K562 (cell line): Measurements from ENCODE around the gene NXN. TPM values are rescaled to one million over a fixed set of nuclear protein-coding genes. Genes with fewer than 3 reads are reported as not detected.

ENCODE experiments used
- ATAC-seq: fragments of 200-7000 bp; cut with Tn5 transposase; 3 replicates; pipeline ENCODE4 v1.9.1; 2020; ENCODE audit warnings: moderate library complexity
- BruUV-seq: library from RNA; stranded (reverse); fragments of 400-500 nt; replicated peaks from 2 replicates; lab custom pipeline; 2021; lab: Mats Ljungman, UMichigan
- CTCF ChIA-PET: fragments of 300-600 bp; formaldehyde crosslinking; extraction: SDS; loops from one replicate; lab custom pipeline; 2021; ENCODE audit warnings: low intra/inter-chr PET ratio; lab: Yijun Ruan, JAX
- POLR2A ChIA-PET: fragments of 300-600, 350-650 bp; sonication (Branson Sonifier 250); formaldehyde crosslinking; extraction: SDS; loops from one replicate; lab custom pipeline; 2021; ENCODE audit warnings: antibody characterized with exemption, inconsistent platforms; lab: Yijun Ruan, JAX
- DNase-seq, 4 experiments: peaks; one replicate each; pipeline versions ENCODE4 v3.0.0 to v3.0.0-alpha.2; 2011 to 2018; ENCODE audit warnings: low spot score in 3 of 4, mixed read lengths in 3 of 4; ENCODE audit errors: extremely low read depth in 1 of 4
- FAIRE-seq: peaks from 2 replicates; lab custom pipeline; 2011; peaks lifted over from hg19 to GRCh38; lab: Jason Lieb, UNC
- H2AFZ ChIP-seq: 2 replicates; pipeline ENCODE4 v1.6.0; 2011; ENCODE audit warnings: low read depth, low read length, control low read depth, inconsistent platforms
- H3K27ac ChIP-seq: fragments of 200-600 bp; 3 replicates; pipeline ENCODE4 v1.8.0; 2011; ENCODE audit warnings: low read depth, mild to moderate bottlenecking, control low read depth, inconsistent platforms, low read length, moderate library complexity, mixed read lengths; ENCODE audit errors: extremely low read depth
- H3K27me3 ChIP-seq, 2 experiments: fragments of 300-600 bp in 1 of 2; 2 replicates in 1 of 2; 3 replicates in 1 of 2; pipeline versions ENCODE4 v1.6.0 to v1.8.0; 2011; ENCODE audit warnings: inconsistent platforms in 2 of 2, low read length in 2 of 2, mild to moderate bottlenecking in 1 of 2, mixed read lengths in 1 of 2, moderate library complexity in 1 of 2; ENCODE audit not compliant: control insufficient read depth in 2 of 2, insufficient read depth in 2 of 2
- H3K36me3 ChIP-seq: fragments of 300-600 bp; 3 replicates; pipeline ENCODE4 v1.8.0; 2011; ENCODE audit warnings: mild to moderate bottlenecking, low read length, inconsistent platforms; ENCODE audit not compliant: control insufficient read depth, insufficient read depth
- H3K4me1 ChIP-seq, 2 experiments: fragments of 200-600 bp in 1 of 2; replicated peaks in 1 of 2; 2 replicates in 1 of 2; 3 replicates in 1 of 2; pipeline versions ENCODE4 v1.5.1 to v1.8.0; 2011; ENCODE audit warnings: inconsistent platforms in 2 of 2, low read length in 2 of 2, mild to moderate bottlenecking in 1 of 2, mixed read lengths in 1 of 2, moderate library complexity in 1 of 2; ENCODE audit not compliant: control insufficient read depth in 2 of 2, insufficient read depth in 2 of 2
- H3K4me2 ChIP-seq: 2 replicates; pipeline ENCODE4 v1.6.1; 2011; ENCODE audit warnings: low read length, control low read depth, inconsistent platforms, mixed read lengths; ENCODE audit not compliant: insufficient read depth
- H3K4me3 ChIP-seq: fragments of 200-600 bp; sonication (generic), shearing (Covaris generic); 2 replicates; pipeline ENCODE4 v1.5.1; 2016; ENCODE audit warnings: control low read depth, inconsistent platforms
- H3K79me2 ChIP-seq: fragments of 200-600 bp; 3 replicates; pipeline ENCODE4 v1.8.0; 2011; ENCODE audit warnings: low read length, inconsistent platforms; ENCODE audit not compliant: control insufficient read depth, insufficient read depth
- H3K9ac ChIP-seq, 2 experiments: 2 replicates each; pipeline versions ENCODE4 v1.6.0 to v1.6.1; 2011; ENCODE audit warnings: low read depth in 2 of 2, low read length in 2 of 2, control low read depth in 1 of 2, inconsistent platforms in 1 of 2, mild to moderate bottlenecking in 1 of 2, mixed read lengths in 1 of 2; ENCODE audit not compliant: insufficient read depth in 1 of 2
- H3K9me1 ChIP-seq: one replicate; pipeline ENCODE4 v1.6.0; 2011; ENCODE audit warnings: inconsistent platforms, mild to moderate bottlenecking, low read length, moderate library complexity; ENCODE audit not compliant: control insufficient read depth, insufficient read depth
- H3K9me3 ChIP-seq: replicated peaks from 2 replicates; pipeline ENCODE4 v1.5.1; 2011; ENCODE audit warnings: low read depth, low read length, inconsistent platforms; ENCODE audit not compliant: control insufficient read depth, insufficient read depth
- H4K20me1 ChIP-seq: replicated peaks from 2 replicates; pipeline ENCODE4 v1.6.1; 2011; ENCODE audit warnings: low read length, inconsistent platforms, mixed read lengths; ENCODE audit not compliant: control insufficient read depth, insufficient read depth
- KDM1A ChIP-seq, 2 experiments: fragments of 450-650 bp; IDR thresholded peaks; 2 replicates each; pipeline ENCODE4 v1.6.1; 2016; ENCODE audit warnings: mild to moderate bottlenecking in 2 of 2
- RBFOX2 ChIP-seq: fragments of 200-400 bp; formaldehyde crosslinking; IDR thresholded peaks from 2 replicates; pipeline ENCODE4 v1.6.1; 2017; ENCODE audit warnings: low read depth, mild to moderate bottlenecking, low read length, moderate library complexity
- ZNF696 ChIP-seq: fragments of 250-450 bp; sonication (Bioruptor Pico); conservative IDR thresholded peaks from 2 replicates; pipeline ENCODE4 v1.4.0; 2020; ENCODE audit warnings: mild to moderate bottlenecking, moderate library complexity
- ZNF778 ChIP-seq: fragments of 450-650 bp; formaldehyde crosslinking; IDR thresholded peaks from 2 replicates; pipeline ENCODE4 v1.4.0; 2020; ENCODE audit warnings: mild to moderate bottlenecking, moderate library complexity
- WGBS: fragments of 100-300 bp; shearing (Covaris generic); methylation state at CpG from one replicate; pipeline ENCODE4 v1.1.6; 2016; ENCODE audit warnings: low coverage, mixed read lengths; ENCODE audit not compliant: insufficient coverage; ENCODE audit errors: missing lambda C conversion rate; 5-methylcytosine and 5-hydroxymethylcytosine counted together
- in situ Hi-C: fragments of 300-500 bp; cut with MboI; formaldehyde crosslinking; loops from 4 replicates; pipeline ENCODE4 v1.15.0; 2018; ENCODE audit warnings: inconsistent platforms, mixed read lengths
- intact Hi-C: fragments of 100-400 bp; cut with micrococcal nuclease; formaldehyde crosslinking; loops from 2 replicates; pipeline ENCODE4 v1.14.2; 2022
- polyA plus RNA-seq, 8 experiments: library from polyadenylated mRNA; depleted of rRNA in 4 of 8; stranded (reverse) in 5 of 8; unstranded in 3 of 8; fragments of >200 nt; fragmentation: Nextera tagmentation in 2 of 8; fragmentation: Illumina TruSeq in 1 of 8; extraction: Ambion mirVana in 2 of 8; extraction: Trizol in 1 of 8; gene quantifications; 2 replicates each; pipeline versions ENCODE4 v1.2.1 to v1.2.3, GENCODE V29; 2011 to 2014; ENCODE audit warnings: inconsistent platforms in 1 of 8, missing spikeins in 1 of 8
- total RNA-seq, 7 experiments: library from RNA; depleted of rRNA in 6 of 7; stranded (reverse); fragments of >200 nt in 6 of 7; fragmentation: Illumina TruSeq in 2 of 7; extraction: Trizol in 2 of 7; gene quantifications; 2 replicates each; pipeline versions ENCODE4 v1.2.1 to v1.2.3, GENCODE V29; 2011 to 2021; ENCODE audit warnings: low replicate concordance in 1 of 7
- TF ChIP-seq, protein P1 (sequence below), 2 experiments: fragments of 450-650 bp in 1 of 2; sonication (generic) in 1 of 2; formaldehyde crosslinking in 1 of 2; IDR thresholded peaks; 2 replicates each; pipeline versions ENCODE4 v1.7.1 to v1.9.0; 2016 to 2022; ENCODE audit warnings: inconsistent platforms in 1 of 2, mild to moderate bottlenecking in 1 of 2, missing genetic modification reagents in 1 of 2
- TF ChIP-seq, protein P2 (sequence below): sonication (generic); formaldehyde crosslinking; IDR thresholded peaks from 2 replicates; pipeline ENCODE4 v1.8.0; 2022; ENCODE audit warnings: missing genetic modification reagents, mild to moderate bottlenecking, borderline replicate concordance

NXN gene
- total and polyA plus RNA-seq, 9 of the 15 experiments (the other 6 are each of a cell fraction or from before 2014, with no cell fraction given): 0.08 to 0.39 (median 0.29) TPM; not detected in 5

DNA sequence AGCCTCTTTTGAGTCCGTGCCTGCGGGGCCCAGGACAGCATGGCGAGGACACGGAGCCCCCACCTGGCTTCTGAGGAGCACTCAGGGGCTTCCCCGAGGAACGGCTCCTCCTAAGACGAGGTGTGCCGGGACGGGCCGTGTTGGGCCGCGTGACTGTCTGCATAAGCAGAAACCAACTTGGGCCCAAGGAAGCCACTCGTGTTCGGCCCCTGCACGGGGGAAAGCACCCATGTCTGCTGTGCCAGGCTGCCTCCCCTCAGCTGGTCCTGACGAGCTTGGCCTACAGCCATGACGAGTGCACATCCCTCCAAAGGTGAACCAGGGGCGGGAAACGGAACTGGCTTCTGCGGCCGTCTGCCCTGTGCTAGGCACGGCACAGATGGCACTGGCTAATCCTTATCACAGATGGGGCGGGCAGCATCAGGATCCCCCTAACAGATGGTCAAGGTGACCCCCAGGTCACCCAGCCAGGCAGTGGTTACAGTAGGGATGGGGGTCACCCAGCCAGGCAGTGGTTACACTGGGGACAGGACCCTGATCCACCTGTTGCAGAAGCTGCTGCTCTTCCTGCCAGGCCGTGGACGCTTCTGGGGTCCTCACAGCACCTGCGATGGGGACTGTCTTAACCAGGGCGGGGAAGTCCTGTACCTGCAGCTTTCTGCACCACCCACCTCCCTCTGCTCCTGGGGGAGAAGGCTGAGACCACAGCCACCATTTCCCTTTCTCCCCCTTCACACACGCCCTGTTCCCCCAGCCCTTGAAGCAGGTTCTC is 171.9 kb downstream of the NXN start:
- no TSS peak for BruUV-seq

More for the DNA sequence above, 171.9 kb downstream of the NXN start:
- in situ Hi-C loops: no loop called here
- no peaks in the 10 kb centered on the region for H3K36me3 ChIP-seq
- H3K9ac ChIP-seq: no peak overlapping the region
- no peak overlapping the region for H2AFZ ChIP-seq
- intact Hi-C loops: loop anchor here (5.0 kb wide), 1 partner anchor 175 kb away; no protein-coding TSS in a partner anchor
- TF ChIP-seq, protein P1, sequence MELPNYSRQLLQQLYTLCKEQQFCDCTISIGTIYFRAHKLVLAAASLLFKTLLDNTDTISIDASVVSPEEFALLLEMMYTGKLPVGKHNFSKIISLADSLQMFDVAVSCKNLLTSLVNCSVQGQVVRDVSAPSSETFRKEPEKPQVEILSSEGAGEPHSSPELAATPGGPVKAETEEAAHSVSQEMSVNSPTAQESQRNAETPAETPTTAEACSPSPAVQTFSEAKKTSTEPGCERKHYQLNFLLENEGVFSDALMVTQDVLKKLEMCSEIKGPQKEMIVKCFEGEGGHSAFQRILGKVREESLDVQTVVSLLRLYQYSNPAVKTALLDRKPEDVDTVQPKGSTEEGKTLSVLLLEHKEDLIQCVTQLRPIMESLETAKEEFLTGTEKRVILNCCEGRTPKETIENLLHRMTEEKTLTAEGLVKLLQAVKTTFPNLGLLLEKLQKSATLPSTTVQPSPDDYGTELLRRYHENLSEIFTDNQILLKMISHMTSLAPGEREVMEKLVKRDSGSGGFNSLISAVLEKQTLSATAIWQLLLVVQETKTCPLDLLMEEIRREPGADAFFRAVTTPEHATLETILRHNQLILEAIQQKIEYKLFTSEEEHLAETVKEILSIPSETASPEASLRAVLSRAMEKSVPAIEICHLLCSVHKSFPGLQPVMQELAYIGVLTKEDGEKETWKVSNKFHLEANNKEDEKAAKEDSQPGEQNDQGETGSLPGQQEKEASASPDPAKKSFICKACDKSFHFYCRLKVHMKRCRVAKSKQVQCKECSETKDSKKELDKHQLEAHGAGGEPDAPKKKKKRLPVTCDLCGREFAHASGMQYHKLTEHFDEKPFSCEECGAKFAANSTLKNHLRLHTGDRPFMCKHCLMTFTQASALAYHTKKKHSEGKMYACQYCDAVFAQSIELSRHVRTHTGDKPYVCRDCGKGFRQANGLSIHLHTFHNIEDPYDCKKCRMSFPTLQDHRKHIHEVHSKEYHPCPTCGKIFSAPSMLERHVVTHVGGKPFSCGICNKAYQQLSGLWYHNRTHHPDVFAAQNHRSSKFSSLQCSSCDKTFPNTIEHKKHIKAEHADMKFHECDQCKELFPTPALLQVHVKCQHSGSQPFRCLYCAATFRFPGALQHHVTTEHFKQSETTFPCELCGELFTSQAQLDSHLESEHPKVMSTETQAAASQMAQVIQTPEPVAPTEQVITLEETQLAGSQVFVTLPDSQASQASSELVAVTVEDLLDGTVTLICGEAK (IDR thresholded peaks at IDR 0.05): no peak
- TF ChIP-seq, protein P1 (CRISPR knock-in tag; IDR thresholded peaks at IDR 0.05): no peak
- TF ChIP-seq, protein P2, sequence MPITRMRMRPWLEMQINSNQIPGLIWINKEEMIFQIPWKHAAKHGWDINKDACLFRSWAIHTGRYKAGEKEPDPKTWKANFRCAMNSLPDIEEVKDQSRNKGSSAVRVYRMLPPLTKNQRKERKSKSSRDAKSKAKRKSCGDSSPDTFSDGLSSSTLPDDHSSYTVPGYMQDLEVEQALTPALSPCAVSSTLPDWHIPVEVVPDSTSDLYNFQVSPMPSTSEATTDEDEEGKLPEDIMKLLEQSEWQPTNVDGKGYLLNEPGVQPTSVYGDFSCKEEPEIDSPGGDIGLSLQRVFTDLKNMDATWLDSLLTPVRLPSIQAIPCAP (CRISPR knock-in tag): no peak
- TF ChIP-seq KDM1A (IDR thresholded peaks at IDR 0.05) (no peak), RBFOX2 (no peak), ZNF778 (no peak), ZNF696 (CRISPR knock-in tag) (no peak)
- H4K20me1 ChIP-seq: no peaks in the 10 kb centered on the region; the same call in 1 of the 2 replicates
- ATAC-seq: no peak
- no peak overlapping the region for H3K27ac ChIP-seq
- FAIRE-seq: no peak
- H3K4me3 ChIP-seq: no peak overlapping the region
- no peak for DNase-seq
- no peak overlapping the region for H3K4me2 ChIP-seq
- H3K9me3 ChIP-seq: no peaks in the 10 kb centered on the region
- WGBS: 18% methylated on average over 19 of the region's 28 CpGs
- ChIA-PET POLR2A (interaction anchor here (1.2 kb wide), 1 partner anchor 9 kb away, joined by 3 read pairs; no protein-coding TSS in a partner anchor), CTCF (no interaction called here)
- H3K9me1 ChIP-seq: no peaks in the 10 kb centered on the region
- H3K27me3 ChIP-seq: peaks cover 13 to 45% of the 10 kb centered on the region in 2 experiments
- H3K79me2 ChIP-seq: no peaks in the 10 kb centered on the region
- H3K4me1 ChIP-seq: no peaks in the 10 kb centered on the region; a peak in 1 of 5 replicates
